Suprapubic skin (tissue), 4 donors: ENCODE data around the gene LSP1. TPM values are rescaled to one million over a fixed set of nuclear protein-coding genes. Genes with fewer than 3 reads are reported as not detected.
A peak's percentile ranks its signal among the peaks of the same experiment; 100 is the strongest.

ENCODE experiments used
- DNase-seq, 2 donors: peaks; one replicate each; pipeline ENCODE4 v3.0.0-alpha.2; 2019; ENCODE audit warnings: low spot score in 2 of 2
- H3K27ac ChIP-seq: fragments of 200-600 bp; sonication (generic); one replicate; pipeline ENCODE4 v1.5.1; 2019
- H3K27me3 ChIP-seq: fragments of 200-600 bp; sonication (generic); one replicate; pipeline ENCODE4 v1.5.1; 2019
- H3K36me3 ChIP-seq: fragments of 200-600 bp; sonication (generic); one replicate; pipeline ENCODE4 v1.5.1; 2019
- H3K4me1 ChIP-seq: fragments of 200-600 bp; sonication (generic); one replicate; pipeline ENCODE4 v1.5.1; 2019
- H3K4me3 ChIP-seq: fragments of 200-600 bp; sonication (generic); one replicate; pipeline ENCODE4 v1.5.1; 2019; ENCODE audit warnings: mild to moderate bottlenecking
- H3K9me3 ChIP-seq: fragments of 200-600 bp; sonication (generic); one replicate; pipeline ENCODE4 v1.5.1; 2019
- EP300 ChIP-seq: sonication (generic); formaldehyde crosslinking; IDR thresholded peaks from one replicate; pipeline ENCODE4 v1.6.1; 2017; ENCODE audit warnings: antibody characterized with exemption
- POLR2A ChIP-seq, 2 donors: fragments of 450-650 bp; IDR thresholded peaks; one replicate each; pipeline ENCODE4 v1.6.1; 2017; ENCODE audit warnings: antibody characterized with exemption in 2 of 2, mild to moderate bottlenecking in 2 of 2, moderate library complexity in 2 of 2
- POLR2AphosphoS5 ChIP-seq, 3 donors: sonication (generic); formaldehyde crosslinking; IDR thresholded peaks; one replicate each; pipeline ENCODE4 v1.6.1; 2017; ENCODE audit warnings: antibody characterized with exemption in 3 of 3
- WGBS: methylation state at CpG from one replicate; pipeline ENCODE4 v1.1.5; 2018; 5-methylcytosine and 5-hydroxymethylcytosine counted together
- total RNA-seq, 4 donors: library from RNA; depleted of rRNA; stranded (reverse); fragments of >200 nt; gene quantifications; one replicate each; pipeline ENCODE4 v1.1.0, GENCODE V29; 2016
- TF ChIP-seq, protein P1 (sequence below), 2 donors: fragments of 200-600 bp in 1 of 2; fragments of 450-650 bp in 1 of 2; sonication (generic) in 1 of 2; IDR thresholded peaks; one replicate each; pipeline ENCODE4 v1.5.1; 2016 to 2019; ENCODE audit warnings: antibody characterized with exemption in 2 of 2, mild to moderate bottlenecking in 1 of 2, moderate library complexity in 1 of 2

Gene LSP1
- total RNA-seq, 4 donors from 2014 or later, result 70.4 to 134 (median 107) TPM

DNA sequence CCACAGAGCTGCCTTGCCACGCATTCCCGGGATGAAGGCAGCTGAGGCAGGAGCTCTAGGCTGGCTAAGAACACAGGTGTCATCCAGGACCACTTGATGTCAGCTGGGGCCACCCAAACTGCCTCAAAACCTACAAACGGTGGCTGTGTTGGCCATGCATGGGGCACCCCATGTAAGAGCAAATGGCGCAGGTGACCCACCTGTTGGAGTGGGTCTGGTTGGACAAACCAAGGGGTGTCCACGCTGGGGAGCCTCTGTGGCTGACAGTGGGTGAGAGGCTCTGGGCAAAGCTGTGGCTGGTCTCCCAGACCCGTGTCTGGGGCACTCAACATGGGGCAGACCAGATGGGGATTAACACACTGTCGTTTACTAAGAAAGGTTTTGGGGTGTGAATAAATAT lies 37.1 kb upstream of the LSP1 start:
- peak in 1 of 2 donors; percentile 40 for DNase-seq
- WGBS, result 92% methylated on average over 5 of the region's 7 CpGs
- TF ChIP-seq POLR2AphosphoS5 (IDR thresholded peaks at IDR 0.05) (no peak), POLR2A (IDR thresholded peaks at IDR 0.05) (no peak), EP300 (no peak)
- TF ChIP-seq, protein P1, sequence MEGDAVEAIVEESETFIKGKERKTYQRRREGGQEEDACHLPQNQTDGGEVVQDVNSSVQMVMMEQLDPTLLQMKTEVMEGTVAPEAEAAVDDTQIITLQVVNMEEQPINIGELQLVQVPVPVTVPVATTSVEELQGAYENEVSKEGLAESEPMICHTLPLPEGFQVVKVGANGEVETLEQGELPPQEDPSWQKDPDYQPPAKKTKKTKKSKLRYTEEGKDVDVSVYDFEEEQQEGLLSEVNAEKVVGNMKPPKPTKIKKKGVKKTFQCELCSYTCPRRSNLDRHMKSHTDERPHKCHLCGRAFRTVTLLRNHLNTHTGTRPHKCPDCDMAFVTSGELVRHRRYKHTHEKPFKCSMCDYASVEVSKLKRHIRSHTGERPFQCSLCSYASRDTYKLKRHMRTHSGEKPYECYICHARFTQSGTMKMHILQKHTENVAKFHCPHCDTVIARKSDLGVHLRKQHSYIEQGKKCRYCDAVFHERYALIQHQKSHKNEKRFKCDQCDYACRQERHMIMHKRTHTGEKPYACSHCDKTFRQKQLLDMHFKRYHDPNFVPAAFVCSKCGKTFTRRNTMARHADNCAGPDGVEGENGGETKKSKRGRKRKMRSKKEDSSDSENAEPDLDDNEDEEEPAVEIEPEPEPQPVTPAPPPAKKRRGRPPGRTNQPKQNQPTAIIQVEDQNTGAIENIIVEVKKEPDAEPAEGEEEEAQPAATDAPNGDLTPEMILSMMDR (IDR thresholded peaks at IDR 0.05), result no peak

GRCh38 chr11:1817000-1817399 lies 35.9 kb upstream of the LSP1 start:
- TF ChIP-seq, protein P1 (IDR thresholded peaks at IDR 0.05), result no peak
- TF ChIP-seq POLR2A (IDR thresholded peaks at IDR 0.05), result no peak
- TF ChIP-seq EP300, result no peak
- no peak for TF ChIP-seq POLR2AphosphoS5 (IDR thresholded peaks at IDR 0.05)
- H3K36me3 ChIP-seq, result no peaks in the 10 kb centered on the region
- no peak overlapping the region for H3K27ac ChIP-seq
- peaks cover 12% of the 10 kb centered on the region for H3K4me1 ChIP-seq
- H3K4me3 ChIP-seq, result no peak overlapping the region
- WGBS, result 88% methylated on average over 5 of the region's 5 CpGs
- peaks cover 9% of the 10 kb centered on the region for H3K27me3 ChIP-seq
- no peaks in the 10 kb centered on the region for H3K9me3 ChIP-seq
- DNase-seq, result peak in 1 of 2 donors; percentile 35

More for the DNA sequence above, 37.1 kb upstream of the LSP1 start:
- Histone ChIP-seq H3K27me3 (peaks cover 9% of the 10 kb centered on the region), H3K4me3 (no peak overlapping the region), H3K36me3 (no peaks in the 10 kb centered on the region), H3K4me1 (peaks cover 7% of the 10 kb centered on the region), H3K9me3 (no peaks in the 10 kb centered on the region), H3K27ac (no peak overlapping the region)

GRCh38 chr11:1817511-1817910 lies 35.4 kb upstream of the LSP1 start:
- TF ChIP-seq EP300 (no peak), POLR2A (IDR thresholded peaks at IDR 0.05) (no peak), POLR2AphosphoS5 (IDR thresholded peaks at IDR 0.05) (no peak)
- TF ChIP-seq, protein P1 (IDR thresholded peaks at IDR 0.05), result no peak
- Histone ChIP-seq H3K27ac (no peak overlapping the region), H3K36me3 (no peaks in the 10 kb centered on the region), H3K9me3 (no peaks in the 10 kb centered on the region), H3K4me1 (peaks cover 12% of the 10 kb centered on the region), H3K27me3 (peaks cover 9% of the 10 kb centered on the region), H3K4me3 (no peak overlapping the region)
- no peak for DNase-seq
- WGBS, result 84% methylated on average over 1 of the region's 1 CpG

GRCh38 chr11:1819074-1819473 lies 33.8 kb upstream of the LSP1 start:
- WGBS, result 58% methylated on average over 3 of the region's 3 CpGs

DNA sequence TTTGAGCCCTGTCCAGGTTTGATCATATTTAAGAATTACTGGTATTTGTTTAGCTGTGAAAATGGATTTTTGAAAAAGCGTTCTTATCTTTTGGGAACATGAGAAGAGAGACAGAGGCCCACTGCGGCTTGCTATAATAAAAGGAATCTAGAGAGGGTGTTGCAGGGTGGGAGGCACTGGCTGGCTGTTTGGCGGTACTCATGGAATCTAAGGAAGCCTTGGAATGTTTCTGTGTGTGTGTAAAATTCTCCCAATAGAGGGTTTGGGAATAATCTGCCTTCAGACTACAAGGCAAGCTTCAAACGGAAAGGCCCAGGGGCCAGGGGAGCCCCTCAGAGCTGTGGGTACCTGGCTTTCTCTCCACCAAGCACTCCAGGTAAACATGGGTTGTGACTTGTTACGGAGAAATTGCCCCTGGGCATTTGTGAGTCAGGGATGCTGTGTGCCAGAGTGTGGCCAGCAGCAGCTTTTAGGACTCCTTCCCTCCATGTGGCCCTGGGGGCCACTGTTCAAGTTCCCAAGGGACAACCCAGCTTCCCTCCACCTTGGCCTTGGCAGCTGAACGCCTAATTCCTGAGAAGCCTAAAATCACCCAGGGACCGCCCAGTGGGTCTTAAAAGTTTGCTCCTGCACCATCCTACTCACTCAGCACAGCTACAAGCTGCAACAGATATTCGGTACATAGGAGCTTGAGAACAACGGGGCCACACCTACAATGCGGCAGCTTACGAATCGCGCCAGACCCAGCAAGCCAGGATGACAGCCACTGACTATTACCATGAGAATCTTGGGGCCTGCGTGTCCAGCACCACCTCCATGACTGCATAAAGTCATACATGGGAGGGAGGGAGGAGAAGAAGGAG lies 32.2 kb upstream of the LSP1 start:
- 59% methylated on average over 14 of the region's 14 CpGs for WGBS

More at GRCh38 chr11:1819074-1819473, 33.8 kb upstream of the LSP1 start:
- Histone ChIP-seq H3K36me3 (no peaks in the 10 kb centered on the region), H3K4me3 (no peak overlapping the region), H3K27me3 (no peaks in the 10 kb centered on the region), H3K4me1 (peaks cover 21% of the 10 kb centered on the region), H3K9me3 (no peaks in the 10 kb centered on the region), H3K27ac (no peak overlapping the region)
- no peak for DNase-seq
- TF ChIP-seq, protein P1 (IDR thresholded peaks at IDR 0.05), result no peak
- TF ChIP-seq POLR2A (IDR thresholded peaks at IDR 0.05) (no peak), POLR2AphosphoS5 (IDR thresholded peaks at IDR 0.05) (no peak), EP300 (no peak)

More for the DNA sequence above, 32.2 kb upstream of the LSP1 start:
- peak overlapping the region; percentile 24 for H3K27ac ChIP-seq
- no peaks in the 10 kb centered on the region for H3K9me3 ChIP-seq
- DNase-seq, result no peak
- H3K4me3 ChIP-seq, result no peak overlapping the region
- peaks cover 37% of the 10 kb centered on the region for H3K4me1 ChIP-seq
- no peaks in the 10 kb centered on the region for H3K36me3 ChIP-seq
- no peaks in the 10 kb centered on the region for H3K27me3 ChIP-seq
- TF ChIP-seq POLR2A (IDR thresholded peaks at IDR 0.05) (no peak), EP300 (no peak), POLR2AphosphoS5 (IDR thresholded peaks at IDR 0.05) (no peak)
- TF ChIP-seq, protein P1 (IDR thresholded peaks at IDR 0.05), result no peak
